HG02970 (cell line): ENCODE data around the gene CLIC4.

Source experiments
- ATAC-seq: cut with Tn5 transposase; IDR thresholded peaks from one replicate; pipeline ENCODE4 v1.9.1; 2021; ENCODE audit warnings: mild to moderate bottlenecking, moderate library complexity, moderate number of reproducible peaks; ENCODE audit not compliant: unreplicated experiment, low FRiP score

Gene CLIC4

DNA sequence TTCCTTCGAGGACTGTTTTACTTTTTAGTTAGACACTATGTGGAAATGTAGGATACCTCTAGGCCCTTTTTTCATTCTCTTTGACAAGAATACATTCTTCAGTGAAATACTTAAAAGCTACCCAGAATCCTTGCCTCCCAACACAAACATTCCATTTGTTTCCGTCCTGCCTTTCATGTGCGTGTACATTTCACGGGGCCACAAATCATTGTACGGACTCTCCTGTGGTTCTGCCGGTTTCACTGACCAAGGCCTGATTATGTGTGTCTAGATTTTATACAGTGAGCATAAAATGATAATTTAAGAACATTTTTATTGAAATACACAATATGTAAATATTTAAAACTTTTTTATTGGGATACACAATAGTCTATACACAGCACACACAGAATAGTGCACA, 108.4 kb downstream of the CLIC4 start:
- no peak for ATAC-seq

DNA sequence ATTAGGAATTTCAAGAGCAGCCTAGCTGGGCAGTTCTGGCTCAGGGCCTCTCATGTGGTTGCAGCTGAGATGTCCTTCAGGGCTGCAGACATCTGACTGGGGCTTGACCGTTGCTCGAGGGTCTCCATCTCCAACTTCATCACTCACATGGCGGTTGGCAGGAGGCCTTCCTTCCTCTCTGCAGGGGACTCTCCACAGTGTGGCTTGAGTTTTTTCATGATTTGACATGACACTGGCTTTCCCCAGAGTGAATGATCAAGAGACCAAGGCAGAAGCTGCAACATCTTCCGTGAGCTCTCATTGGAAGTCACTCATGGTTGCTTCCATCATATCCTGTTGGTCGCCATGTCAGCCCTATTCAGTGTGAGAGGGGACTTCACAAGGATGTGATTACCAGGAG, 110.2 kb downstream of the CLIC4 start:
- no peak for ATAC-seq

DNA sequence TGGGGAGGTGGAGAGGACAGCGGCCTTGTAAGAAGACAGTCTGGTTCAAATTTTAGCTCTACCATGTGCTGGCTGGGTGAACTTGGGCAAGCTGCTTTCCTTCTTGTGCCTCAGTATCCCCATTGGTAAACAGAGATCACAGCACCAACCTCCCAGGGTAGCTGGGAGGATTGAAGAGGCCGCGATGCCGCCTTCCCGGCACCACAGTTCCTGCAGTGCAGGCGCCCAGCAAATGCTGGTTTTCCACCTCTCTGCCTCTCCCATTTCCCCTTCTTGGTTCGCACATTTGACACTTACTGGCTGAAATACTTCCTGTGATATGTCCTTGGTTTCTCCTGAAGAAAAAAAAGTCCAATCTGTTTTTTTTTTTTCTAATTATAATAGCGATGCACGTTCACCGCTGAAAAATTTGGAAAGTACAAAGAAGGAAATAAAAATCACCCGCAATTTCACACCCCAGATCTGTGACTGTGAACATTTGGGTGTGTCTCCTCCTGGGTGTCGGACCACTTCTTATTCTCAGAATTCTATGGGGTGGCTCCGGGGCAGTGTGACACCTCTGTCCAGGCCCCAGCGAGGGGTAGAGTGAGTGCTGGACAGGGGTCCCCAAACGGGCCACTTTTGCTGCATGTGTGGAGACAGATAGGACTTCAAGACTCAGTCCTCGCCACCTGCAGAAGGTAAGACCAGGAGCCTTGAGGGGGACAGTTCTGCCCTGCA, 111.7 kb downstream of the CLIC4 start:
- no peak for ATAC-seq

DNA sequence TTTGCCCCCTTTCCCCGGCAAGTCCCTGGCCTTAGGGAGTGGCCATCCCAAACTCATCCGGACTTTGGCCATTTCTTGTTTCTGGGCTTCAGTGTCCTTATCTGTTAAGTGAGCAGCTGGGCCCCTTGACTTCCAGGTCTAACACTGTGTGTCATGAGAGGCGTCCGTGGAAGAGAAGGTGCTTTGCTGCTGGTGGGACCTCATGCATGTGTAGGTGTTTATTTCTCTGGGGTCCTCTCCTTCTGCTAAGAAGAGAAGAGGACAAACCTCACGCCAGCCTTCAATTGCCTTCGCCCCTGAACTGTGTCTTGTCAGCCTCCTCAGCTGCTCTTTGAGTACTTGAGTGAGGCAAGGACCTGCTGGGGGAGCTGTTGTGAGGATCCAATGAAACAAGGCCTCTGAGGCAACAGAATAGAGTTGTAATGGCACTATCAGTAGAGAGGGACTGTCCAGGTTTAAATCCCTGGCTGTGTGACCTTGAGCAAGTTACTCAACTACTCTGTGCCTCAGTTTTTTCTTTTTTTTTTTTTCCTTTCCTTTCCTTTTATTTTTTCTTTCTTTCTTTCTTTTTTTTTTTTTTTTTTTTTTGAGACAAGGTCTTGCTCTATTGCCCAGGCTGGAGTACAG, 112.4 kb downstream of the CLIC4 start:
- no peak for ATAC-seq

DNA sequence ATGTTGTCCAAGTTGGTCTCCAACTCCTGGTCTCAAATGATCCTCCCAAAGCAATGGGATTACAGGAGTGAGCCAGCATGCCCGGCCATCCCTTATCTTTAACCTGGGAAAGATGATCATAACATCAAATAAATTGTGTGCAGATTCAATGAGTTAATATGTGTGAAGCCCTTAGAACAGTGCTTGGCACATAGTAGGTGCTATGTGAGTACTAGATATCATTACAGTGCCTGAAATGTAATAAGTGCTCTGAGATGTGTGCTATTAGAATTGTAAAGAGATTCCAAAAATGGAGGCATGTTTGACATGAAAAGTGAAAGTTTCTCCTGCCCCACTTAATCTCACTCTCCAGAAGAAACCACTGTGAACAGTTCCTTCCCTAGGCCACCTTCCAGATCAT, 113.0 kb downstream of the CLIC4 start:
- ATAC-seq = no peak

DNA sequence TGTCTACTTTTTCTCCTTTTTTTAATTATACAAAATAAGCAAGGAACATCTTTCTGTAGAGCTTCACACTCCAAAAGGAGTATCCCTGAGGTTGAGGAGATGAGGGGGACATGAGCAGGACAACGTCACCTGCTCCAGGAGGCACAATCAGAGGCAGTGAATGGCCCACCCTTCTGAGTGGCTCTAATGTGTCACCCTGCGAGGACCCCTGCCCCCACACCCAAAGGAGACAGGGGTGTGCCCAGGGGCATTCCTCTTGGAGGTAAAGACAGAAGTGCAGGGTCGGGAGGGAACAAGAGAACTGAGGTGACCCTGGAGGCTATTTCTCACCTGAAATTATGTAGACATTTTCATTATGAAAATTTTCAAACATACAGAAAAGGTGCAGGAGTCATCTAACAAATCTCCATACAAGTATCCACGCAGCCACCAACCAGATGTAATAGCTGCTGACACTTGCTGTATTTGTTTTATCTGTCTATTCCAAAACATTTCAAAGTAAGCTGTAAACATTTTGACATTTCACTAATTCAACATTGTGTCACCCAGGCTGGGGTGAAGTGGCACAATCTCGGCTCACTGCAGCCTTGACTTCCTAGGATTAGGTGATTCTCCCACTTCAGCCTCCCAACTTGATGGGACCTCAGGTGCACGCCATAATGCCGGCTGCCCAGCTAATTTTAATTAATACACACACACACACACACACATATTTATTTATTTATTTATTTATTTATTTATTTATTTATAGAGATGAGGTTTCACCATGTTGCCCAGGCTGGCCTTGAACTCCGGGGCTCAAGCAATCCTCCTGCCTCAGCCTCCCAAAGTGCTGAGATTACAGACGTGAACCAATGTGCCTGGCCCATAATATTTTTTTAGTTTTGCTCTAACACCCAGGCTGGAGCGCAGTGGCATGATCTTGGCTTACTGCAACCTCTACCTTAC, 114.1 kb downstream of the CLIC4 start:
- ATAC-seq = no peak

DNA sequence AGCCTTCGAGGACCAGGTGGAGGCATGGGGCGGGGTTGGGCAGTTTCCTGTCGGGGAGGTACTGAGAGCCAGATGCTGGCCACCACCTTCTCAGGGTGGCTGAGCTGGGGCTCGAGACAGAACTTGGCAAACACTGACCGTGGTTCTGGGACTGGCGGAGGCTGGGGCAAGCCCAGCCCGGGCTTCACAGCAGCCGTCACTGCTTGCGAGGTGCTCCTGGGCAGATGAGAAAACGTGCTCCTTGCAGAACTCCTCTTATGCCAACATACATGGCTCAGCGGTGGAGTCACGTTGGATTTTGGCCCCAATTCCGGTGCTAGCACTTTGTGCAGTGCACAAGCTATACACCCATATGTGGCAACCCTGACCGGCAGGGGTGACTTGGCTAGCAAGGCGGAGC, 115.6 kb downstream of the CLIC4 start:
- ATAC-seq = no peak

DNA sequence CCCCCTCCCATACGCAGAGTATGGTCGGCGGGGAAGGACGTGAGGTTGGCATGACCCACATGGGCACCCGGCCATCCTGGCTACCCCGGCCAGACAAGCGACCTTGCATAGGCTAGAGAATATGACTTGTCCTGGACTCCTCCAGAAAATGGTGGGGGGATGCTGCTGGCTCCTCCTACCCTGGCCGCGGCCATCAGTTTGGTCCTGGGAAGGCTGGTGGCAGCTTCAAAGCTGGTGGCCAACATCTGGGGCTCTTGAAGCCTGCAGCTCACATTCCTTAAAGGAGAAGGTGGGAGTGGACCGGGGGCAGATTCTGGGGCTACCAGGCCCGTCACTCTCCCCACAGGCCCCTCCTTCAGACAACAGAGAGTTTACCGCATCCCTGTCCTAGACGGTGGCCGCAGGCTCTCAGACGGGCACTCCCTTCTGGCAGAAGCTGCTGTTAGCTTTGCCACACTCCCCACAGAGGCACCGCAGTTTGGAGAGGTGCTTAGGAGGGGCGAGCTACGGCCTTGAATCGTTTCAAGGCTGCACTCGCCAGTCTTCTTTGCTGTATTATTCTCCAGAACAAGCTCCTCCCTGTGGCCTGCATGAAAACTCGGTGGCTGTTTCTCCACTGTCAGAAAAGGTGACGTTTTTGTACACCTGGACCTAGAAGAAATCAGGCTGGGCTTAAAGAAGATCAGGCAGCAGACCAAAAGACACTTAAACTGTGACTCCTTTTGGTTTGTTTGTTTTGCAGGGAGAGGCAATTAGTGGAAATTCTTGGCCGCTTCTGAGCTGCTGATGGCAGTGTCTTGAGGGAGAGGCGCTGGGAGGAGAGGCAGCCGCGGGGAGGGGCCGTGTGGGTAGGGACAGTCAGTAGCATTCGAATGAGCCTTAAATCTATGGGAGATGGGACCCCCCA, 116.8 kb downstream of the CLIC4 start:
- no peak for ATAC-seq

DNA sequence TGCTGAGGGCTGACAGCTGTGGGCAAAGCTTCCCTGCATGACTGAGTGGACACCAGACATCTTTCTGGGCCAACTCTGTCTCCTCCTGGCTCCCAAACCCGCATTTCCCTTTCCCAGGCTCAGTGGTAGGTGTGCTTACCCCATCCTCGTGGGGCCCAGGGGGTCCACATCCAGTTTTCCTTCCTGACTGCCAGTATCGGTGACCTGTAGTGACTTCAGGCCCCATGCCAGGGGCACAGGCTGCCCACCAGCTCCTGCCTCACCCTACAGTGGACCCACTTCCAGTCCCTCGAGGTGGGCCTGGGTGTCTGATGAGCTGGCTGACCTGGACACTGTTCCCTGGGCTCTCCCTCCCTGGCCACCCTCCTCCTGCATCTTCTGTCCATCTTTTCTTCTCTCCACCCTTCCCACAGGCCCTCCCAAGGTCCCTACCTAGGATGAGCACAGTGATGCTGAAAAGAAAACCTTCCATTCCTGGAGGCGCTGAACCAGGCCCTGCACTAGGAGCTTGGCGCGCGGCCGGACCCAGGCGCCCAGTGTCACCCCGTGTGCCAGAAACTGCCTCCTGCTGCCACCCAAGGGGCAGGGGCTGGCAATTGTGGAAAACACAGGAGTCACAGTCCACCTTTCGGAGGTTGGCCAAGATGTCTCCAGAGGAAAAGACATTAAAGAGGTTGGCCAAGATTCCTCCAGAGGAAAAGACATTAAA, 117.7 kb downstream of the CLIC4 start:
- ATAC-seq = no peak

DNA sequence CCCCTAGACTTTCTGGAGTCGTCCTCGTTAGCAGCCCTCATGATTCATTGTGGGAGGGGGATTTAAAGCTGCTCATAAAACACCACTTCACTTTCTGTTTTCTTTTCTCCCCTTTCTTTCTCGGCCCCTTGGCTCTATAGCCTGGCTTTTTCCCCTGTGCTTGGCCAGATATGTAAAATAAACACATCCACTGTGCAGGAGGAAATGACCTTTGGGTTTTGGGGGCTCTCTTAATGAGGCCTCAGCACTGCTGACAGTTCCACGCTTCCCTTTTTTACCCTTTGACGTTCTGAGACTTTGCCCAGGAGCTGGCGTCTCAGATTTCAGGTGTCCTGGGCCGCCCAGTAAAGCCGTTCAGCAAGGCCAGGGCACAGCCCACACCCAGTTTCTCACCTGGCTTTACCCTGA, 119.1 kb downstream of the CLIC4 start:
- ATAC-seq = no peak

DNA sequence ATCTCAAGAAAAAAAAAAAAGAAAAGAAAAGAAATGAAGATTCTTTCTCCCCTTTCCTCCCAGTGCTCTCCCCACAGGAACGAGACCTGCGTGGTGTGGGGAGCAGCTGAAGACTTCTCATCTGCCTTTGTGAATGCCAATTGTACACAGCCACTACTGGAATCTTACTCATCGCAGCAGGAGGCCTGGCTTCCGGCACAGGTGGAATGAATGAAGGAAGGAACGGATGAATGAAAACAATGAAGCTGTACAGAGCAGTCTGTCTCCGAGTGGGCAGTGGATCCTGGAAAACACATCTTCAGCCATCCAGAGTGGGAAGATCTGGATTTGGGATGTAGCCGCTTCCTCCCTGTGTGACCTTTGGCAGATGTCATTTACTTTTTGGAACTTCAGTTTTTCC, 119.9 kb downstream of the CLIC4 start:
- no peak for ATAC-seq

DNA sequence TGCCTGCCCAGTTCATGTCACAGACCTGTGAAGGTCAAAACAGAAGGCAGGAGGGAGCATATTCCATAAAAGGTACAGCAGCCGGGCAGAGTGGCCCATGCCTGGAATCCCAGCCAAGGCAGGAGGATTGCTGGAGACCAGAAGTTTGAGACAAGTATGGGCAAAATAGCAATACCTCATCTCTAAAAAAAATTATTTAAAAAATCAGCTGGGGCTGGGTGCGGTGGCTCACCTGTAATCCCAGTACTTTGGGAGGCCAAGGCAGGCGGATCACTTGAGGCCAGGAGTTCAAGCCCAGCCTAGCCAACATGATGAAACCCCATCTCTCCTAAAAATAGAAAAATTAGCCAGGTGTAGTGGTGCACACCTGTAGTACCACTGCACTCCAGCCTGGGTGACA, 120.3 kb downstream of the CLIC4 start:
- no peak for ATAC-seq

DNA sequence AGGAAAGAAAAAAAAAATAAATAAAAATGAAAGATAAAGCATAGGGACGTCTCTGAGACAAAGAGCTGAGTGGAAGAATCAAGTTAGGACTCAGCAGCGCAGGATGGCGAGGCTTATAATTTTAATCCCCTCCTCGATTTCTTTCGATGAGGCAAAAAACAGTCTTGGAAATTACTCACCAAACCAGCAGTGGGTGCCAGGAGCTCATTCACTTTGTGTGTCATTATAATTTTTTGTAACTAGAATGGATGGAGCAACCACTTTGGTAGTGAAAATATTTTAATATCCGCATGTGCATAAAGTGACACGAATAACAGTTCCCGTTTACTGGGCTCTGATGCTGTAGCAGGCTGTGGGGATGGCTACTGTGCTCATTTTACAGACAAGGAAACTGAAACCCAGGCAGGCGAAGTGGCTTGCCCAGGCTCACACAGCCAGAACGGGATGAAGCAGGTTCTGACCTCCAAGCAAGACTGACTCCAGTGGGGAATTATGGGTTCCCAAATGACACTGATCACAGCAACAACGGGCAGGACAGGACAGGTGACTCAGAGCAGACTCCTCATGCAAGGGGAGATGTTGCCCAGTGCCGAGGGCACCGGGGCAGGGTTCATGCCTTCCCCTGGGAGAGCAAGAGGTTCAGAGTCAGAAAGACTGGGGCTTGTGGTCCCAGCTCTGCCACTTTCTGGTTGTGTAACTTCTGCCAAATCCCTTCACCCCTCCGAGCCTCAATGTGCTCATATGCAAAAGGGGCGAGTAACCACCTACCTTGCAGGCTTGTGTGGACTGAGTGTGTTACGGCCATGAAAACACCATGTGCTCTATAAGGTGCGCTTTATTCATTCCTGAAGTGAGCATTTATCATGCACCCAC, 121.2 kb downstream of the CLIC4 start:
- ATAC-seq = no peak

DNA sequence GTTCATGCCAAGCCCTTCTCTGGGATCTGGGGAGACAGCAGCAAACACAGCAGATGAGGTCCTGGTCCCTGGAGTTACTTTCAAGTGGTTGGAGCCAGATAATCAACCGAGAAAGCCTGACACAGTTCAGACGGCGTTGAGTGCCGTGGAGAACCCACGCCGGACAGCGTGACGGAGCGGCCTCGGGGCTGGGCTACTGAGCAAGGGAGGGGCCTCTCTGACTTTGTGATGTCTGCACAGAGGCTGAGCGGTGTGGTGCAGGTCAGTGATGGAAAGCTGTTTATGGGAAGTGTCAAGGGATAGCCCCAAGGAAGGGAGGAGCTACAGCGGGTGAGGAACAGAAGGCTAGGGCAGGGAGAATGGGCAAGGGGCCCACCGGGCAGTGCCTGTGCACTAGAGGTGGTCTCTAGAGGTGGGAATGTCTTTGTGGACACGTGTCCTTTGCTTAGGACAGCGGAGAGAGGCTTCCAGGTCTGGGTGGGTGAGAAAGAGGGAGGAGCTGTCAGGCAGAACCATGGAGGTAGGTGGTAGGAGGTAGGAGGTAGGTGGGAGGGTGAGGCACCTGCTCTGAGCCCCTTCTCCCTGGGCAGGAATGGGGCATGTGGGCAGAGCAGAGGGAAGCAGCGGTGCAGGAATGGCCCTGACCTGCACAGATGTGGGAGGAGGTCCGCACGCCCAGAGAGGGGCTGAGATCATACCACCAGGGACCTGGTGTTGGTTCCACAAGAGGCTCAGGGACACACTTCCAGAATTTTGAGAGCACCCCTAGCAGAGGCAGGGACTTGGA, 122.0 kb downstream of the CLIC4 start:
- no peak for ATAC-seq

DNA sequence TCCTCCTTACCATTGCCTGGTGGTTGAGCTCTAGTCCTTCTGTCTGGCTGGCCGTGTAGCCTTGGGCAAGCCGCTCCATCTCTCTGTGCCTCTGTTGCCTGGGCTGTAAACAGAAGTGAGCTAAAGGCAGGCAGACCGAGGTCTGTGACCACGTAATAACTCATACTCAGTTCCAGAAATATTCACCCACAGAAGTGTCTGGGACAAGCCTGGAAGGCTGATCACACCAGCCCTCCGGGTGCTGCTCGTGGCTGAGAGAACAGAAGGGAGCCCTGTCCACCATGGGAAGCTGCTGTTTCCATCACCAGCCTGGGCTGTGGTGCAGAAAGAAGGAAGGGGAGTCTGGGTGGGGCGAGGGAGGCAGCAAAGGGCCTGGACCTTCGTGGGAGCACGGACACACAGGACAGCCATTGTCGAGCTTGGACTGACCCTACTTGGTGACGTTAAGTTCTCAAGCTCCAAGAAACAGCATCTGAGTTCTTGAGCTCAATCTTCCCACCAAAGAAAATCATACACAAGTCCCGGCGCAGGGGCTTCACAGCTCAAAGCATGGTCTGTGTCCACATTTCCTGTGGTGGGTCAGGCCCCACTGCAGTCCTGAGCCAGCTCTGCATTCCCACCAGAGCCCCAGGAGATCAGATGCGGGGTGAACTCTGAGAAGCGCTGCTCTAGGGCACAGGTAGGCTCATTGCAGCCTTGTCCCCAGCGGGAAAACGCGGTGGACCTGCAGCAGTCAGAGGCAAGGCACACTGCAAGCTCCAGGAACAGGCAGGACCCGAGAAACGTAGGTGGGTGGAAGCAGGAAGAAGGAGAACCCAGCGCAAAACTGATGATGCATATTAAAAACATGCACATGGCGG, 123.0 kb downstream of the CLIC4 start:
- ATAC-seq = no peak

DNA sequence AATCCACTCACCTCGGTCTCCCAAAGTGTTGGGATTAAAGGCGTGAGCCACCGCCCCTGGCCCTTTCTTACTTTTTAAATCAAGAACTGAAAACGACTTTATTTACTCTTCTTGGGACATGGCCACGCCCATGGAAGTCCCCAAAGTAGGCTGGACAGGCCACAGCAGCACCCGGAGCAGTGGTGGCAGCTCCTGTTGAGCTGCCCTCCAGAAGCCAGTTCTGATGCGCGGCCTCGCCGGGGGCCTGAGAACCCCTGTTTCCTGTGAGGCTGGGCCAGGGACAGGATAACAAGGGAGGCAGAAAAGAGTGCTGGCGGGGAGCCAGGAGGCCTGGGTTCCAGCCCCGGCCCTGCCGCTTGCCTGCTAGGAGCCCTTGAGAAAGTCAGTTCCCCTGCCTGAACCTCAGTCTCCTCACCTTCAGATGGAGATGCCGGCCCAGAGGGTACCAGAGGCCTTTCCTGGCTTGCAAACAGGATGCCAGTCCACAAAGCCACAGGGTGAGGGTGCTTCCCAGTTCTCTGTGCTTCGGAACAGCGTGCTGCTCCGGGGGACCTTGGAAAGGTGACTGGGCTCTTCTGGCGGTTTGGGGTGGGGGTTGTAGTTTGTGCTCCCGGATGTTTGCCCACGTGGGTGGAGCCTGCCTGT, 125.4 kb downstream of the CLIC4 start:
- no peak for ATAC-seq
